ENCODE measurements around the gene TMEM132C. TPM values are rescaled to one million over a fixed set of nuclear protein-coding genes. Genes with fewer than 3 reads are reported as not detected.

The TMEM132C gene
- polyA plus RNA-seq (2012; ENCODE audit: insufficient read length, low read depth): 55.3 TPM

- TF ChIP-seq FOXP2 (optimal IDR thresholded peaks at IDR 0.05; ENCODE audit: borderline replicate concordance, extremely low read depth, extremely low read length, insufficient read depth) (no peak), TAF1 (IDR thresholded peaks at IDR 0.05; ENCODE audit: borderline replicate concordance, insufficient read depth, low read length) (no peak), POLR2AphosphoS5 (IDR thresholded peaks at IDR 0.05; ENCODE audit: low read depth, low read length) (no peak), SIN3A (IDR thresholded peaks at IDR 0.05; ENCODE audit: borderline replicate concordance, insufficient read depth, low read length) (no peak)
- TF ChIP-seq, protein P1, sequence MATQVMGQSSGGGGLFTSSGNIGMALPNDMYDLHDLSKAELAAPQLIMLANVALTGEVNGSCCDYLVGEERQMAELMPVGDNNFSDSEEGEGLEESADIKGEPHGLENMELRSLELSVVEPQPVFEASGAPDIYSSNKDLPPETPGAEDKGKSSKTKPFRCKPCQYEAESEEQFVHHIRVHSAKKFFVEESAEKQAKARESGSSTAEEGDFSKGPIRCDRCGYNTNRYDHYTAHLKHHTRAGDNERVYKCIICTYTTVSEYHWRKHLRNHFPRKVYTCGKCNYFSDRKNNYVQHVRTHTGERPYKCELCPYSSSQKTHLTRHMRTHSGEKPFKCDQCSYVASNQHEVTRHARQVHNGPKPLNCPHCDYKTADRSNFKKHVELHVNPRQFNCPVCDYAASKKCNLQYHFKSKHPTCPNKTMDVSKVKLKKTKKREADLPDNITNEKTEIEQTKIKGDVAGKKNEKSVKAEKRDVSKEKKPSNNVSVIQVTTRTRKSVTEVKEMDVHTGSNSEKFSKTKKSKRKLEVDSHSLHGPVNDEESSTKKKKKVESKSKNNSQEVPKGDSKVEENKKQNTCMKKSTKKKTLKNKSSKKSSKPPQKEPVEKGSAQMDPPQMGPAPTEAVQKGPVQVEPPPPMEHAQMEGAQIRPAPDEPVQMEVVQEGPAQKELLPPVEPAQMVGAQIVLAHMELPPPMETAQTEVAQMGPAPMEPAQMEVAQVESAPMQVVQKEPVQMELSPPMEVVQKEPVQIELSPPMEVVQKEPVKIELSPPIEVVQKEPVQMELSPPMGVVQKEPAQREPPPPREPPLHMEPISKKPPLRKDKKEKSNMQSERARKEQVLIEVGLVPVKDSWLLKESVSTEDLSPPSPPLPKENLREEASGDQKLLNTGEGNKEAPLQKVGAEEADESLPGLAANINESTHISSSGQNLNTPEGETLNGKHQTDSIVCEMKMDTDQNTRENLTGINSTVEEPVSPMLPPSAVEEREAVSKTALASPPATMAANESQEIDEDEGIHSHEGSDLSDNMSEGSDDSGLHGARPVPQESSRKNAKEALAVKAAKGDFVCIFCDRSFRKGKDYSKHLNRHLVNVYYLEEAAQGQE (IDR thresholded peaks at IDR 0.05; ENCODE audit: insufficient read depth in 1 of 2, low read depth in 2 of 2, low read length in 2 of 2): no peak
Observed at GRCh38 chr12:128267131-128267622, at the start of gene TMEM132C. TSS of gene TMEM132C (plus strand) at chr12:128267170. CDS start at chr12:128267403, 233 bp downstream.

- TF ChIP-seq SIN3A (IDR thresholded peaks at IDR 0.05; ENCODE audit: borderline replicate concordance, insufficient read depth, low read length) (no peak), FOXP2 (optimal IDR thresholded peaks at IDR 0.05; ENCODE audit: borderline replicate concordance, extremely low read depth, extremely low read length, insufficient read depth) (no peak), TAF1 (IDR thresholded peaks at IDR 0.05; ENCODE audit: borderline replicate concordance, insufficient read depth, low read length) (no peak), POLR2AphosphoS5 (IDR thresholded peaks at IDR 0.05; ENCODE audit: low read depth, low read length) (no peak)
- TF ChIP-seq, protein P1 (IDR thresholded peaks at IDR 0.05; ENCODE audit: insufficient read depth in 1 of 2, low read depth in 2 of 2, low read length in 2 of 2): no peak
Observed at GRCh38 chr12:128224226-128224625, 42.7 kb upstream of the TMEM132C start.

GRCh38 chr12:128228581-128228980, 38.4 kb upstream of the TMEM132C start:
- no peak for TF ChIP-seq POLR2AphosphoS5 (IDR thresholded peaks at IDR 0.05; ENCODE audit: low read depth, low read length)
- TF ChIP-seq TAF1 (IDR thresholded peaks at IDR 0.05; ENCODE audit: borderline replicate concordance, insufficient read depth, low read length): no peak
- no peak for TF ChIP-seq FOXP2 (optimal IDR thresholded peaks at IDR 0.05; ENCODE audit: borderline replicate concordance, extremely low read depth, extremely low read length, insufficient read depth)
- TF ChIP-seq, protein P1 (IDR thresholded peaks at IDR 0.05; ENCODE audit: insufficient read depth in 1 of 2, low read depth in 2 of 2, low read length in 2 of 2): no peak
- no peak for TF ChIP-seq SIN3A (IDR thresholded peaks at IDR 0.05; ENCODE audit: borderline replicate concordance, insufficient read depth, low read length)

DNA sequence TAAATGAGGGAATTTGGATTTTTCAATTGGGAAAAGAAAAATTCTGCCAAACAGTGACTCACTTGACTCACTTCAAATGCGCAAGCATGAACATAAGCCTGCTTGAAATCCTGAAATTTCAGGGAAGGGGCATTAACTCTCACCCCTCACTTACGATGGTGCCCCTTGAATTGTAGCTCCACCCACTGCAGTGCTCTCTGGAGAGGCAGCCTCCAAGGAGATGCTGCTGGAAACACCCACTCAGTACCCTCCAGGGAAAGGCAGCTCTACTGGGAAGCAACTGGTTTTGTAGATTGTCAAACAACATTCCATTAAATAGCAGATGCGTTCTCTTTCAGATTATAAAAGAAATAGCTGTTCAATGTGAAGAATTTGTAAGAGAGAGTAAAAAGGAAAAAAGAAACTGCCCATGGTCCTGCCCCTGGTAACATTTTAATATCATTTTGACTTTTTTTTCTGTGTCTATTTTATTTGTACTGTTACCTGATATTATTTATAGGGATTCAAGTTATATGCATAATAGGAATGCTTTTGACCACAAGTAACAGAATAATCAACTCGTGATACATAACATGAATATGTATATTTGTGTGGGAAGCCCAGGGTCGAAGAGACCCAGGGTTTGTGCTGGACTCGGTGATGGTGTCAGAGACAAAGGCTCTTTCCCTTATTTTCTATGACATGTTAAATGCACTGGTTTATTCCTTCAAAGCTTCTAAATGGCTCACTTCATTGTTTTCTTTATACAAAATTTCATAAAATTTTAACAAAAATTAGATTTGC, 31.1 kb upstream of the TMEM132C start:
- TF ChIP-seq, protein P1 (IDR thresholded peaks at IDR 0.05; ENCODE audit: insufficient read depth in 1 of 2, low read depth in 2 of 2, low read length in 2 of 2): no peak
- no peak for TF ChIP-seq SIN3A (IDR thresholded peaks at IDR 0.05; ENCODE audit: borderline replicate concordance, insufficient read depth, low read length)
